NCI-H187 (cell line): ENCODE results near the gene RAB11FIP4.

Experiments
- DNase-seq, 2 experiments: peaks; one replicate each; lab custom pipeline; 2025; lab: John Stamatoyannopoulos, UW

RAB11FIP4 gene

GRCh38 chr17:31570231-31570630, 178.8 kb downstream of the RAB11FIP4 start:
- DNase-seq, result no peak

- DNase-seq, result no peak
Observed at GRCh38 chr17:31570951-31571892, 179.7 kb downstream of the RAB11FIP4 start.

- no peak for DNase-seq
Observed at GRCh38 chr17:31572341-31572740, 180.9 kb downstream of the RAB11FIP4 start.

- no peak for DNase-seq
Observed at GRCh38 chr17:31573047-31573446, 181.6 kb downstream of the RAB11FIP4 start.

GRCh38 chr17:31573861-31574260, 182.4 kb downstream of the RAB11FIP4 start:
- DNase-seq, result no peak

GRCh38 chr17:31574458-31574857, 183.0 kb downstream of the RAB11FIP4 start:
- DNase-seq, result no peak

- DNase-seq, result no peak
Observed at GRCh38 chr17:31575043-31575442, 183.6 kb downstream of the RAB11FIP4 start.

GRCh38 chr17:31579265-31579664, 187.8 kb downstream of the RAB11FIP4 start:
- DNase-seq, result no peak

GRCh38 chr17:31580316-31580705, 188.8 kb downstream of the RAB11FIP4 start:
- no peak for DNase-seq

GRCh38 chr17:31580706-31581490, 189.4 kb downstream of the RAB11FIP4 start:
- DNase-seq, result no peak

- no peak for DNase-seq
Observed at GRCh38 chr17:31581491-31581890, 190.0 kb downstream of the RAB11FIP4 start.

GRCh38 chr17:31582151-31582907, 190.9 kb downstream of the RAB11FIP4 start:
- no peak for DNase-seq

- no peak for DNase-seq
Observed at GRCh38 chr17:31583772-31584356, 192.4 kb downstream of the RAB11FIP4 start.

- DNase-seq, result no peak
Observed at GRCh38 chr17:31584438-31585279, 193.2 kb downstream of the RAB11FIP4 start.

GRCh38 chr17:31585280-31585630, 193.8 kb downstream of the RAB11FIP4 start:
- DNase-seq, result no peak

- DNase-seq, result no peak
Observed at GRCh38 chr17:31586946-31587345, 195.5 kb downstream of the RAB11FIP4 start.

- no peak for DNase-seq
Observed at GRCh38 chr17:31587462-31587861, 196.0 kb downstream of the RAB11FIP4 start.
